ENCODE data around the gene NPAS2.

Gene NPAS2

DNA sequence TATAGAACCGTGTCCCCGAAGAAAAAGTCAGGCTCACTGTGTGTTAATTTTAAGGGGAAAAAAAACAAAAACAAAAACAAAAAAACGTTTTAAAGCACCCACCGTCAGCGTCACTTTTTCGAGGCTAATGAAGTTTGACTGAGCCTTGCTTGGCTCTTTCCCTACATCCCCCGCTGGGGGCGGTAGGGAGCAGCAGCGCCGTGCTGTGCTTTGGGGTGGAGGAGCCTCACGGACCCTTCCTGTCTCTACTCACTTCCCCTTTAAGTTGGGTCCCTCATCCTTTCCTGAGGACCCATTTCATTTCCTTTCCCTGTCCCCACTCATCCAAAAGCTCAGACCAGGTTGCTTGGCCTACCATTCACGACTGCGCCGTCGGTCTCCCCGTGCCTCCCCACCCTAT lies 99.4 kb downstream of the NPAS2 start:
- no peak for DNase-seq

DNA sequence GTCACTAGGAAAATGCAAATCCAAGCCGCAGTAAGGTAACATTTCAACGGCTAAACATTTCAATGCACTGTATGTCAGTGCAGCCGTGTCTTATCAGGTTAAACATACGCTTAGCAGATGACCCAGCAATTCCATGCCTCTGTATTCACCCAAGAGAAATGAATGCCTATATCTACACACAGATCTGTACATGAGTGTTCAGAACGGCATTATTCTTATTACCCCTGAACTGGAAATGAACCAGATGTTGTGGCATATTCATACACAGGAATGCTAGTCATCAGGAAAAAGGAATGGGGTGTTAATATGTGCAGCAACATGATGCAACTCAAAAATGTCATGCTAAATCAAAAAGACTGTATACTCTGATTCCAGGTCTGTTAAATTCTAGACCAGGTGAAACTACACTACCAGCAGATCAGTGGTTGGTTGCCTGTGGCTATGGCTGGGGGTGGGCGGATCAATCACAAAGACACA lies 101.8 kb downstream of the NPAS2 start:
- no peak for DNase-seq

DNA sequence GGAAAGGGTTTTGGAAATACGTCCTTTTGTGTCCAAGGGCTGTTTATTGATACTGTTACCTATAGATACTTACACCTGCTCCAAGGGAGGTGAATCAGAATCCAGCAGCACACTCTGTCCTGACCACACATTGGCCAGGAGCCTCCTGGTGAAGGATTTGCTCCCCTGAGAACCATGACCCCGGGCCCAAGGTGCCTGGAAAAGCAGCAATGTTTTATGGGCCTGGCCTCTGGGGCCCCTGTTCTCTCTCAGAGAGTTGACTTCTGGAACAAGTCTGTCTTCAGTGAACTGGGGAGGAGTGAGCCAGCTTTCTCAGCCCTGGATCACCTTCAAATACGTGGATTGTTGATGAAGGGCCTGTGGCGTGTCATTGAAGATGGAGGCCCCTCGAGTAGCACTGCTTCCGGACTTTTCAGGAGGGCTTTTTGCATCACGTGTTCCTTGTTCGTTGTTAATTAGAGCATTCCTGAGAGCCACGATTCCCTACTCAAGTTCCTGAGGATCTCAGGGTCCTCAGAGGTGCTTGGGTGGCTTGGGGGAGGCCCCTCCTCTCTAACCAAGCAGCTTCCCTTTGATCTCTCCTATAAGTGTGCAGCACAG lies 103.6 kb downstream of the NPAS2 start:
- DNase-seq: no peak

DNA sequence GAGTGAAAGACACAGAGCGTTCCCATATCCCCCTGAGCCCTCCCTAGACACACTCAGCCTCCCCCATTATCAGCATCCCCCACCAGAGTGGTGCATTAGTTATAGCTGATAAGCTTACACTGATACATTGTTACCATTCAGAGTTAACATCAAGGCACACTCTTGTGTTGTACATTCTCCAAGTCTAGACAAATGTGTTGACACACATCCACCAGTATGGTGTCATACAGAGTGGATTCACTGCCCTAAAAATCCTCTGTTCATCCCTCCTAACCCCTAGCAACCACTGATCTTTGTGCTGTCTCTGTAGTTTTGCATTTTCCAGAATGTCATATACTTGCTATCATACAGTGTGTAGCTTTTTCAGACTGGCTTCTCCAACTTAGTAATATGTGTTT lies 104.2 kb downstream of the NPAS2 start:
- no peak for DNase-seq

DNA sequence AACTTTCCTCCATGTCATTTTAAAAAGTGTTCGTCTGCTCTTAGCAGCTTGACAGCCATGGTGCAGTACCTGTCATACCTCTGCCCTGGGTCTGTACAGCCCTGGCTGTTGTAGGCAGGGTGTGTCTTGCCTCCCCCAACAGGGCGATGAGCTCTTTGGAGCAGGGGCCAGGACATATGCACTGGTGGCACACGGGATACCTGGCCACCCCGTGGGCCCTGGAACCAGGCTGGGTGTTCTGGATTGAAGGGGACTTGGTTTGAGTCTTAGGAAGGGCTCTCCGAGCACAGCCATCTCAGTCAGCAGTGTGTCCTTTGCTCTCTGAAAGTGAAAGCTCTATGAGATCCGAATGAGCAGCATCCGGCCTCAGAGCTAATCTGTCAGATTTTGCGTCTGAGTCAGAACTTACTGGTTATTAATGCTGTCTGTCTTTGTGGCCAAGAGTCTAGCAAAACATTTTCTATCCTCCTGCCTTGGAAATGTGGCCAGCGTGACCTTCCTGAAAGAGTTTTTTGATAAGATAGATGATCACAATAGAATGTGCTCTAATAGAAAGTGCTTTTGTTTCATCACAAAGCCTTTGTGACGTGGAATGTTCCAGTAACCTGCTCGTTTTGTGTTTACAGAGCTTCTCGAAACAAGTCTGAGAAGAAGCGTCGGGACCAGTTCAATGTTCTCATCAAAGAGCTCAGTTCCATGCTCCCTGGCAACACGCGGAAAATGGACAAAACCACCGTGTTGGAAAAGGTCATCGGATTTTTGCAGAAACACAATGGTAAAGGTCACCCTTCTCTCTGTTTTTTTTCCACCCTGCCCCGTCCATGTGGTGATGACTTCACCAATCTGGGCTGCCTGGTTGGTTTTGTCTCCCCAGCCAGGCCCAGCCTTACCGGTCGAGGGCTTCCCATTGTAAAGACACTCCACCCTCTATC lies 104.8 kb downstream of the NPAS2 start:
- DNase-seq: no peak

DNA sequence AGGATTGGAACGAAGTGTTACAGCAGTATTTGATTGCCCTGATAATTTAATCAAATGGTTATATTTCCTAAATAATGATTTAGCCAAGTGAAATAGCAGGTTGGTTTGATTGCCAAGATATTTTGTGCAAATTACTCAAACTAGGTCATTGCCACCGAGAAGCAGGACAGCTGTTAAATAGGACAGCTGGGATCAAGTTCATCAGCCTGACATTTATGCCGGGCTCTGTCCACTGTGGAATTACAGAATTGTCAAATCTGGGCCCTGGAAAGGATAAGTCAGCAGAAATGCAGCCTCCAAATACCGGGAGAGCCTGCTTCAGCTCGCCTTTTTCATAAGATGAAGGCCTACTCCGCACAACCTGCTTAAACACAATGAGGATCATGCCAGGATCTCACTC lies 108.3 kb downstream of the NPAS2 start:
- DNase-seq: no peak

DNA sequence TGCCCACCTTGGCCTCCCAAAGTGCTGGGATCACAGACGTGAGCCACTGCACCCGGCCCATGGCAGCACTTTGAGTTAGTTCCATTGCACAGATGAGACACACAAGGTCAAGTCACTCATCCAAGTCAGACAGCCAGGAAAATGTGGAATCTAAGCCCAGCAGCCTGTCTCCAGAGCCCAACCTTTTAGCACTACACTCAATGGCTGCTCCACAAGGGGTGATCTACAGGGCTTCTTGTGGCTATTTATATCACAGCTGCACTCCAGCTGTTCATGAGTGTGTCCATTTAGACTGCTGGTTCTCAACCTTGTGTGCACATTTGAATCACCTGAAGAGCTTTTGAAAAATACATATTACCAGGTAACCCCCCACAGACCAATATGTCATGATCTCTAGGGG lies 109.2 kb downstream of the NPAS2 start:
- no peak for DNase-seq

DNA sequence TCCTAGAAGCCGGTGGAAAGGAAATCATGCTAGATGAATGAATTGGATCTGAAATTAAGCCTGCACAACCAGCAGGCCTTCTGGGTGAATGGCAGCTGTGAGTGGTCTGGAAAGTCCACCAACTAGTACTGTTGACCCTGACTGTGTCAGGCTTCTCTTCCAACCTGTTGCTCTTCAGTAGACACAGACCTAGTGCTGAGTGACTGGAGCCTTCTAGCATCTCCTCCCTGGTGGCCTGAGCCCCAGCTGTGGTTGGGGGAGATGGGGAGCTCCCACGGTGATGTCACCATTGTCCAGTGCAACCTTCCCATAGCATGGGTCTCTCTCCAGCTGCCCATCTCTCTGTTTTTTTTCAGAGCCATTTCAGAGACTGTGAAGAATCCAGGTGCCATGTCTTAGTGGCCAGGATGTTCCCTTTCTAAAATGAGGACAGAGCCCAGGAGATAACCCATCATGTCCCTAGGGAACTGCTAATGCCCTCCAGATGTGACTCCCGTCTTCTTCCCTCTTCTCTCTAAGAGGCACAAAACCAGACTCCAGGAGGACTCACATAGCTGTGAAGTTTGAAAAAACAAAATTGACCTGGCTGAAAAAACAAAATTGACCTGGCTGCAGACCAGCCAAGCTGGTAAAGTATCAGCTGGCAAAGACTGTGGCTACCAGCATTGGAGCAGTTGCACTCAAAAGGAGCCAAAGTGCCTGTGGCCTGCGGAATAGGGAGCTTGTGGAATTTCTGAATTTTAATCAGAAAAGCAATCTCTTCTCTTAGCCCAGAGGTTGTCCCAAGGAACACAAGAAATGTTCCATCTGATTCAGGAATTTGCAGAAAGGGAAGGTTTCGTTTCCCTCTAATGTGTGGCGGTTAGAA lies 114.8 kb downstream of the NPAS2 start:
- DNase-seq: no peak

DNA sequence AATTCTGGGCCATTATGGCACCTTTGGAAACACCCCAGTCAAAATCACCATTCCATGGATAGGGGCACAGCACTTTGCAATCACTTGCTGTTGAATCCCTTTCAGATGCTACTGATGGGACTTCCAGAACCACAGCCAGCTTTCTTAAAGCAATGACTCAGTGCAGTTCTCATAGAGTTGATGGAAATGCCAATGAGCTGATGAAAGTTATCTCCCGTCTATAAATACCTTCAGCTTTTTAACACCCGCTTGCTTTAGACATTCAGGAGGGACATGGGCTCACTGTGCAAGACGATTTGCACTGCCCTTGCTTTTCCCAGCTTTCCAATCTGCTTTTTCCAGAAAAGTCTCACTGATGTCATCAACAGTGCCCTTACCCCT lies 115.4 kb downstream of the NPAS2 start:
- no peak for DNase-seq

DNA sequence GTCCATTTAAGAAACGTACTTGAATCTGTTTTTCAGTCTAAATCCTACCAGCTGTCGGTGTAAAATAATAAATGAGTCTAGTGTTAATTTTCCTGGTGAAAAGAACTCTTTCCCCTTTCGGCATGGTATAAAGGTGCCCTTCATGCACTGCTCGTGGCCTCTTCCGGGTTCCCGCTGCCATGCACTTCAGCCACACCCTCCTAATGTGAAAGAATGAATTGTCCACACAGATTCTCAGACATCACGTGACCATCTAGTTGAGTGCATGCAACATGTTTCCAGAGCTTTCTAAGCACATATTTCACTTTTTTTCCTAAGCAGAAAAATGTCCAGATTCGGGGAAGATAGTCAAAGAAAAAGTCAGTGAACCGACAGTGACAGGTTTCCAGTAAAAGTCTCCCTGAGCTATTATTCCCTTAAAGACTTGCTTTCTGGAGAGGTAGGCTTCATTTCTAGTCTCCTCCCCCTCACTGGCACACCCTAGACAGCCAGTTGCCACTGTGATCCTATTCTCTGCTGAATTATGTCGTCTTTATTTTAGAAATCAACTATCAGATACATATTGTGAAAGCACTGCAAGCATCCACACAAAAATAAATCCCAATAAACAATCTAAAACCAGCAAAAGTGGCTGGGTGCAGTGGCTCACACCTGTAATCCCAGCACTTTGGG lies 116.3 kb downstream of the NPAS2 start:
- no peak for DNase-seq

DNA sequence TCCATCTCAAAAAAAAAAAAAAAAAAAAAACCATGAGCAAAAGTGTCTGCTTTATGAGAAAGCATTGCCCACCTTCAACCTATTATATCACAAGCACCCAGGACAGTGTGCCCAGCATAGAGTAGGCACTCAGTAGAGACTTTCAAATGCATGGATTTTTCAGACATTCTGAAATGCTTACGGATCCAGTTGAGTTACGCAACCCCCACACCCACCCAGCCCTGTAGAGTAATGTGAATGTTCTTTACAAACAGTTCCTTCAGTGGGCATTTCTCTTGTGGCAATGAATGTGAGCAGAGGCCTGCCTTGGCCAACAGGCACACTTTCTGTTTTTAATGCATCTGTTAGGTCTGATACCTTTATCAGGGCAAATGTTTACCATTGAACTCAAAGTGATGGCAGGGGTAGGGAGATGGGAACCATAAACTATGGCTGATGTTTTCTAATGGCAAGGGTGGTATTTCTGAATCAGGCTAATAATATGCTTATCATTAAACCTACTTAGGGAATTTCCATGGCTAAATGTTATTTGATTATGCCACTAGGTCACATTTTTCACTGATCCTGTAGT lies 117.1 kb downstream of the NPAS2 start:
- no peak for DNase-seq

DNA sequence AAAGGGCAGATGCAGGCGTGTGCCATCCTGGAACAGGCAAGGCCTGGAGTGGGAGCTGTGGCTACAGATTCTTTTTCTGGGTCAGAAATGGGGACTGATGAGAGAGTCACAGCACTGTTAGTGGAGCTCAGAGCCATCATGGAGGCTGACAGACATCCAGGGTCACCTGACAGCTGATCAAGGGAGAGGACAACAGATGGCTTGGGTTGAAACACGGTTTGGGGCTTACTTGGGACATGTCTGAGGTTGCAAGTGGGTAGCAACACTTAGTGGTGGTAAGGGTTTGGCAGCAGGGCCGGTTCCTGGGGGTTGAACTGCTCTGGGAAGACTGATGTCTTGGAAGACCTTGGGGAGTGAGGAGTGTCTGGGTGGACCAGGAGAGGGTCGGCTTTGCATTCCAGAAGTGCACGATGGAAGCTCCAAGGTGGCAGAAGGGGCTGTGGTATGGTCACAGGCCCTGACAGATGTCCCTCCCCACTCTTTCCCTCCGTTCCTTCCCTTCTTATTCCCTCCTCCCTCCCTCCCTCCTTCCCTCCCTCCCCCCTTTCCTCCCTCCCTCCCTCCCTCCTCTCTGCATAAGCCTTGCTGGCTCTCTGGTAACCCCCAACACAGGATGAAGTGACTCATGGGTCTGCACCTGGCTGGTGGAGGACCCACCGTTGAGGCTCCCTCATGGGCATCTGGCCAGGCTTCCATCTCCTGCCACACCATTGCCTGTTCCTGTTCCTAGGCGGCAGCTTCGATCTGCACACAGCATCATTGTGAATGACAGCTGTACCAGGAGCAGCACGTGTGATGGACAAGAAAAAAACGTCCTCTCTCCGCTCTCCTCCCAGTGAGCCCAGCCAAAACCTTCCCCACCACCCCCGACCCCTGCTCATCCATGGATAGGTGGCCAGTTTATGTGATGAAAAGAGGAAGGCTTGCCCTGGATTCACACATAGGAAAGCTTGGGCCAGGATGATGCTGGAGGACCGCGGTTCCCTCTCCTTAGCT lies 118.4 kb downstream of the NPAS2 start:
- no peak for DNase-seq

DNA sequence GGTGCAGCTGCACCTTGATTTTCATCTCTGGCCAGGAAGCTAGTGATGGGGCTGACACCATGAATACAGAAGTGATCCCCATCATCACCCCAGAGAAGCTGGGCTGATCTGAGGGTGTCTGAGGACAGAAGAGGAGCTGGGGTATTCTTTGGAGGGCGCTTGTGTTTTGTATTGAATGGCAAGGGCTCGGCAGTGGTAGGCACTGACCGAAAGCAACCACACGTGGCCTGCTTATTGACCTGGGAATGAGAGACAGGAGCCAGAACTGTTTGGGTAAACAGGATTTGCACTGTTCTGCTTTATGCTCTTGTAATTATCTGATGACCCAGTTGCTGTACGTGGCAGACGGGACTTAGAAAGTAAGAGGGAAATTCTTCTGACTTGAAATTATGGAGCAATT lies 119.5 kb downstream of the NPAS2 start:
- DNase-seq: no peak

DNA sequence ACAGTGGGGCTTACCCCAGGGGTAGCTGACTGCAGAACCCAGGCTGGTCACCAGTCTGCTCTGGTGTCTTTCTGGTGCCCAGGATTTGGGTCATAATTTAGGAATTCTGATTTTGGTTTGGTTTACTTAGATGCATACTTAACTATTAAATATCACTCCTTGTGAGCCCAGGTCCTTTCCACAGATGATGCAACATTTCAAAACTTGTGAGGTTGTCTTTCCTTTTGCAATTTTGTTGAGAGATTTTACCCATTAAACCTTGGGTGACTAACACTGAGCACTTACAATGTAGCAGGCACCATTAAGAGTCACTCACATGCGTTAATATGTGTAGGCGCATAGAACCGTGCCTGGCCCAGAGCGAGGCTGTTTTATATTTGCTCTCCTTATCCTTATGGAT lies 120.3 kb downstream of the NPAS2 start:
- DNase-seq: no peak

DNA sequence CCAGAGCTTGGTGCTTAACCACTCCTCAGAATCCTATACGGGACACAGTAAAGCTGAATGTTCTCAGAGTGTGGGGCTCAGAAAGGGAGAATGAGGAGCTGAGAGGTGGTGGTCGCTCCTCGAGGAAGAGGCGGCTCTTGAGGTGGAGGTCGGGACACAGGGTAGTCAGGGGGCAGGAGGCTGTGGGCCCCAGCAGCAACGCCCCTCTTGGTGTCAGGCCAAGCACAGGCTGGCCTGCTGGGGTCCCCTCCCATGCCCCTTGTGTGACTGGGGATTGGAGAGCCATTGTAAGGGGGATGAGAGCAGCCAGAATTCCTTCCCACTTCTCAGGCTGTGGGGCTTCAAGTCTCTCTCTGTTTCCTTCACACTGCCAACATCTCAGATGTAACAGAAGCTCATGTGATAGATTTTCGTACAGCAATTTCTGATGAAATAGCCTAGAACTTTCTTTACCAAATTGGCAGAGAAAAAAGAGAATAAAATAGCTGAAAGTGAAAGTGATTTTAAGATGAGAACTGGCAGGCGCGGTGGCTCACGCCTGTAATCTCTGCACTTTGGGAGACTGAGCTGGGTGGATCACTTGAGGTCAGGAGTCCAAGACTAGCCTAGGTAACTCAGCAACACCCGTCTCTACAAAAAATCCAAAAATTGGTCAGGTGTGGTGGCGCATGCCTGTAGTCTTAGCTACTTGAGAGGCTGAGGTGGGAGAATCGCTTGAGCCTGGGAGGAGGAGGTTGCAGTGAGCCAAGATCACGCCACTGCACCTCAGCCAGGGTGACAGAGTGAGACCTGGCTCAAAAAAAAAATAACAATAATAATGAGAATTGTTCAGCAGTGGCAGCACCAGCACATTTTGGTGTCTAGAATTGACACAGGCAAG lies 121.1 kb downstream of the NPAS2 start:
- no peak for DNase-seq

DNA sequence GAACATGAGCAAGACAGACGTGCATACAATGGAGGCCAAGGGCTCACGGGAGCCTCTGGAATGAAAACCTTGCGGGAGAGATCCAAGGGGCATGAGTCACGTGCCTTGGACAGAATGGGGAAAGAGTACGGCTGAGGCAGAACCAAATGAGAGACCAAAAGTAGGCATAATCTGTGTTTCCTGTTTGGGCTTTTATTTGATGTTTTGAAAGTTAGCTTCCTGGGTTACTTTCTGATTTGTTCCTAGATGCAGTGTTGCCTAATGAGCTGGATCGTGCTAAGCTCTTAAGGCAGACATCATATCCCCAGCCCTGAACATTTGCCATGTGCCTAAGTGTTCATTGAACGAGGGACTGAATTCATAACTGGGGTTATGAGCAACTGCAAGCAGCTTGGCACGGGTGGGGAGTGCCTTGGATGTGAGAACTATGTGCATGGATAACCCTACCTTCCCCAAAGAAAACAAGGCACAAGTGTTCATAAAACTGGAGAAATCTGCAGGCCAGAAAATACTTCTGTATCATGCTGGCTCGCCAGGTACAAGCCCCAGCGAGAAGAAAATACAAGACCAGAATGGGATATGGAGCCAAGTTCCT lies 121.8 kb downstream of the NPAS2 start:
- DNase-seq: no peak

DNA sequence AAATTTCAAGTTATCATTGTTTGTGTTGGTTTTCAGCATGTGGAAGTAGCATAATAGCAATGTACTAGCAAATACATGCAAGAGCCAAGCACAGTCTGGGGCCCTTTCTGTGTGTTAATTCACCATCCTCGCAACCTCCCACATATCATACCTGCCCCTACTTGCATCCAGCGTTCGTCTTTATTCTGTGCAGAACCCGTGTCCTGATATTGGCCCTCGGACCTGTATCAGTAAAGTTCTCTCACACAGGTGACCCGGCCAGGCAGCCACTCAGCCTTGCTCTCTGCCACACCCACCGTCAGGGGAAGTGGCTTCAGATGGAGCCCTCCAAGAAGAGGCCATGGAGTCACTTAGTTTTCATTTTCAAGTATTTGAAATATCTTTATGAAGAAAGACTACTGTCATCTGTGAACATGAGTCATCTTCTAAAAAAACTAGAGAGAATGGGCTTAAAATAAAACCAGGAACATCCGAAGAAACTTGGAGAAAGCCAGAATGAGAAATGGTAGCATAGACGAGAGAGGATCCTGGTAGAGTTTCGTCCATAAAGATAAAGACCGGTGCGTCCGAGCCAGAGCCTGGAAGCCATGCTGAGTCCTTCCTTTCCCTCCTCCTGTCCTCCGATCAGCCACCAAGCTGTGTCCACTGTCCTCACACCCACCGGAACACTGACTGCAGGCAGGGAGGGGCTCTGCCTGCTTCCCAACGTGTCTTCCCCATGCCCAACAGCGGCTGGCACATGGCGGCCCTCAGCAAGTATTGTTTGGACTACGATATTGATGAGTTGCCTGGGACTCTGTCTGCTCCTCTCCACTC lies 124.9 kb downstream of the NPAS2 start:
- no peak for DNase-seq

DNA sequence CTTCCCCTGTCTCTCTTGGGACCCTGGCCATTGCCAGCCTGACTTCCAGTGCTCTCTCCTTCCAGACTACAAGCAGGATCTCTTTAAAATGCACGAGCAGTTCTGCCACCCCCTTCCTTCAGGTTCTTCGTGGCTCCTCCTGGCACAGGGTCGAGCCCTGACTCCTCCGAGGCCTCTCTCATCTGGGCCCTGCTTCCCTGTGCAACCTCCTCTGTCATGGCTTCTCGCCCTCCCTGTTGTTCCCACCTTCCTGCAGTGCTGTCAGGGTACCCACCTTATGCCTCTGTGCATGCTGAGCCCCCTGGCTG lies 125.4 kb downstream of the NPAS2 start:
- no peak for DNase-seq

All from NCI-H748 treated with DMSO at 0.1 percent for 48 hours (cell line).